ENCODE results near the gene SMIM44. TPM values are rescaled to one million over a fixed set of nuclear protein-coding genes. Genes with fewer than 3 reads are reported as not detected.

The SMIM44 gene
- polyA plus RNA-seq, 1 experiment = not detected

DNA sequence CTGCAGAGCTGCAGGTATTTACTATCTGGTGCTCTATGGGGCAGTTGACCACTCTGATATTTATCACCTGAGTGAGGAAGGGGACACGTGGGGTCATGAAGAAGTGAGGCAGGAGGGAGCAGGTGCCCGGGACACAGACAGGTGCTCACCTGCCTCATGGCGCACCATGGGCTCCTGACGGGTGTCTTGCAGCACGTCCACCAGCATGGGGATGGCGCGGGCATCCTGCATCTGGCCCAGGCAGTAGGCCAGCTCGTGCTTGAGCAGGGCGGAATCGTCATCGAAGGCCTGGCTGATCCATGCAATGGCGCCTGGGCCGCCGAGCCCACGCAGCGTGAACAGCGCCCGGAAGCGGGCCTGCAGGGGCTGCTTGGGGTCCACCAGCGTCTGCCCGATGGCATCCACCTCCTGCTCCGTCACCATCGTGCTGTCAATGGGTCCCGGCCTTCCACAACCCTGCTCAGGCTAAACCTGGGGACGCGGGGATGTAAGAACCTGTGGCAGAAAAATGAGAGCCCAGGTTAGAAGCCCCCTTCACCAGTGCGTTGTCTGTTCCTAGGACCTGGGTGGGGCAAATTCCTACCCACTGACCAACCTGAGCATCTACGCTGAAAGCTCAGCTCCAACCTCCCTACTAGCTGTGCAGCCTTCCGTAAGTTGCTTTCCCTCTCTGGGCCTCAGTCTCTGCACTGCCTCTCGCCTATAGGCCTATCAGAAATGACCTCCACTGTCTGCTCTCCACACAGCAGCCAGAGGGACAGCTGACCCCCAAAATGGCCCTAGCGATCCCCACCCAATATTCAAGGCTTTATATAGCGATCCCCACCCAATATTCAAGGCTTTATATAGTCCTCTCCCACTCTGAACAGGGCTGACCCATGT, 13.4 kb upstream of the SMIM44 start:
- CTCF ChIA-PET = no interaction called here
- POLR2A ChIA-PET = no interaction called here
- H3K9me3 ChIP-seq (ENCODE audit: control insufficient read depth, insufficient read depth, low read length) = no peaks in the 10 kb centered on the region; the same call in 1 of the 2 replicates
- DNase-seq (ENCODE audit: low read depth, low spot score) = no peak
- TF ChIP-seq, protein P1, sequence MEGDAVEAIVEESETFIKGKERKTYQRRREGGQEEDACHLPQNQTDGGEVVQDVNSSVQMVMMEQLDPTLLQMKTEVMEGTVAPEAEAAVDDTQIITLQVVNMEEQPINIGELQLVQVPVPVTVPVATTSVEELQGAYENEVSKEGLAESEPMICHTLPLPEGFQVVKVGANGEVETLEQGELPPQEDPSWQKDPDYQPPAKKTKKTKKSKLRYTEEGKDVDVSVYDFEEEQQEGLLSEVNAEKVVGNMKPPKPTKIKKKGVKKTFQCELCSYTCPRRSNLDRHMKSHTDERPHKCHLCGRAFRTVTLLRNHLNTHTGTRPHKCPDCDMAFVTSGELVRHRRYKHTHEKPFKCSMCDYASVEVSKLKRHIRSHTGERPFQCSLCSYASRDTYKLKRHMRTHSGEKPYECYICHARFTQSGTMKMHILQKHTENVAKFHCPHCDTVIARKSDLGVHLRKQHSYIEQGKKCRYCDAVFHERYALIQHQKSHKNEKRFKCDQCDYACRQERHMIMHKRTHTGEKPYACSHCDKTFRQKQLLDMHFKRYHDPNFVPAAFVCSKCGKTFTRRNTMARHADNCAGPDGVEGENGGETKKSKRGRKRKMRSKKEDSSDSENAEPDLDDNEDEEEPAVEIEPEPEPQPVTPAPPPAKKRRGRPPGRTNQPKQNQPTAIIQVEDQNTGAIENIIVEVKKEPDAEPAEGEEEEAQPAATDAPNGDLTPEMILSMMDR (IDR thresholded peaks at IDR 0.05; ENCODE audit: low read depth, low read length) = no peak
- H3K27me3 ChIP-seq (ENCODE audit: control insufficient read depth, insufficient read depth, low read length) = no peaks in the 10 kb centered on the region
- H3K27ac ChIP-seq (ENCODE audit: low read depth, low read length) = no peak overlapping the region
- no peak overlapping the region for H3K4me3 ChIP-seq (ENCODE audit: low read depth, low read length)

DNA sequence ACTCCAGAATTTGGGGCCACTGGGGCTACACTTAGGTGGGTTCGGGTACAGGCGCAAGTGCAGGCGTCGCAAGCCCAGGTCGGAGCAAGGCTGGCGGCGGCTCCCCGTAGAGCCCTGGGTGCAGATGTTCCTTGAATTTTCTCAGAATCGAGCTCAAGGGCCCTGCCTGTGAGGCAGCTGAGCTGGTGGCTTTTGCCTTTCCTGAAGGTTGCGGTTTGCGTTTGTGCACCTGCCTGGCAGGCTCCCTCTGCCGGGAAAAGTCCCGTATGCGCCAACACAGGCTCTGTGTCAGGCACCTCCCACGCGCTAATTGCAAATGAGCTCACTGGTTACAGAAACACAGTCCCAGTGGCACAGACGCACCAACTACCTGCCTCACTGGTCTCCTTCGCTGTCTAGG, 11.3 kb upstream of the SMIM44 start:
- DNase-seq (ENCODE audit: low read depth, low spot score) = no peak
- Histone ChIP-seq H3K4me3 (ENCODE audit: low read depth, low read length) (no peak overlapping the region), H3K9me3 (ENCODE audit: control insufficient read depth, insufficient read depth, low read length) (no peaks in the 10 kb centered on the region; the same call in 1 of the 2 replicates), H3K27ac (ENCODE audit: low read depth, low read length) (no peak overlapping the region), H3K27me3 (ENCODE audit: control insufficient read depth, insufficient read depth, low read length) (no peaks in the 10 kb centered on the region)
- POLR2A ChIA-PET = interaction anchor here (0.6 to 0.8 kb wide), 4 partner anchors 24 to 939 kb away, joined by 5 to 13 read pairs (median 6); no protein-coding TSS in a partner anchor
- TF ChIP-seq, protein P1 (IDR thresholded peaks at IDR 0.05; ENCODE audit: low read depth, low read length) = no peak
- CTCF ChIA-PET = interaction anchor here (1.2 to 2.2 kb wide), 2 partner anchors 10 to 190 kb away, joined by 4 to 11 read pairs; no protein-coding TSS in a partner anchor

DNA sequence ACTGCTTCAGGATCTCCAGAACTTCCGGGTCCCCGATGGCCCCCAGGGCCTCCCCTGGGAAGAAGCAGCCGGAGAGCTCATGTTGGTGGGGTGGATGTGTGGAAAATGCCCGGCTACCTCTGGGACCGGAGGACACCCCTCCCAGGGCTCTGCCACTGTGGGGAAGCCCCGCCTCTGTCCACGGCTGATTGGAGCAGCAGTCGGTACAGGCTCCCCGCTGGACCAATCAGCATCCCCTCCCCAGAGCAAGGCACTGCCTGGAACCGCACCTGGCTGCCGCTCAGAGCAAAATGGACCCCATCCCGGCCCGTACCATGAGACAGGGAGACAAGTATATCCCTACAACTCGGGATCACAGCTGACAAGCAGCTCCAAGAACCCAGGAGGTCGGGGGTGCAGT, 10.8 kb upstream of the SMIM44 start:
- no peak for DNase-seq (ENCODE audit: low read depth, low spot score)
- Histone ChIP-seq H3K27ac (ENCODE audit: low read depth, low read length) (no peak overlapping the region), H3K27me3 (ENCODE audit: control insufficient read depth, insufficient read depth, low read length) (no peaks in the 10 kb centered on the region), H3K4me3 (ENCODE audit: low read depth, low read length) (no peak overlapping the region), H3K9me3 (ENCODE audit: control insufficient read depth, insufficient read depth, low read length) (no peaks in the 10 kb centered on the region; the same call in 1 of the 2 replicates)
- ChIA-PET CTCF (interaction anchor here (1.2 to 2.2 kb wide), 2 partner anchors 9 to 189 kb away, joined by 4 to 11 read pairs; no protein-coding TSS in a partner anchor), POLR2A (interaction anchor here (0.6 to 0.8 kb wide), 2 partner anchors 24 to 159 kb away, joined by 6 to 13 read pairs; no protein-coding TSS in a partner anchor)
- TF ChIP-seq, protein P1 (IDR thresholded peaks at IDR 0.05; ENCODE audit: low read depth, low read length) = no peak

DNA sequence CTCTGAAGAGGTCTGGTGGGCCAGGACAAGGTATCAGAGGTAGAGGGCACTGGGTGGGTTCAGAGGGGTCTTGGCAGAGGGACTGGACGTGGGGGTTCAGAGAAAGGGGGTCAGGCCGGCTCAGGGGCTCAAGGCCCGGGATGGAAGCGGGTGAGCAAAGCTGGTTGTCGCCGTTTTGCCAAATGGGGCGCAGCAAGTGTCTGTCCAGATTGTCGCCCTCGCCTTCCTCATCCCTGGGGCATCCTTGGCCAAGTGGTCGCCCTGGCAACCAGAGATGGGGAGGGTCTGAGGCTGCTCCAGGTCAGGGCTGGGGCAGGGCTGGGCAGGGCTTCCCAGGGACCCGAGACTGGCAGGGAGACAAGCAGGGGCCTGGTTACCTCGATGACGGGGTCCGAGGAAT, 10.4 kb upstream of the SMIM44 start:
- H3K27me3 ChIP-seq (ENCODE audit: control insufficient read depth, insufficient read depth, low read length) = no peaks in the 10 kb centered on the region
- no peak for DNase-seq (ENCODE audit: low read depth, low spot score)
- CTCF ChIA-PET = interaction anchor here (2.2 kb wide), 1 partner anchor 9 kb away, joined by 11 read pairs; no protein-coding TSS in a partner anchor
- TF ChIP-seq, protein P1 (IDR thresholded peaks at IDR 0.05; ENCODE audit: low read depth, low read length) = no peak
- POLR2A ChIA-PET = no interaction called here
- H3K9me3 ChIP-seq (ENCODE audit: control insufficient read depth, insufficient read depth, low read length) = no peaks in the 10 kb centered on the region; the same call in 1 of the 2 replicates
- no peak overlapping the region for H3K4me3 ChIP-seq (ENCODE audit: low read depth, low read length)
- no peak overlapping the region for H3K27ac ChIP-seq (ENCODE audit: low read depth, low read length)

DNA sequence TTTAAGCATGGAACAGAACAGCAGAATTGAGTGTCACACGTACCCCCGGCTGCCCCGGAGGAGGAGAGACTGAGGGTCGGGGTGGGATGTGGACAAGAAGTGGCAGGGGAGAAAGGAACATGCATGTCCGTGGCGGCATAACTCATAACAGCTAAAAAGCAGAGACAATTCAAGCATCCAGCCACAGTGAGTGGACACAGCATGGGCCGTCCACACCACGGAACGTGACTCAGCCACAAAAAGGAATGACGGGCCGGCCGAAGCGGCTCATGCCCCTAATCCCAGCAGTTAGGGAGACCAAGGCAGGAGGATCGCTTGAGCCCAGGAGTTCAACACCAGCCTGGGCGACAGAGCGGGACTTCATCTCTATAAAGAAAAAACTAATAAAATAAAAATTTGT, 9.7 kb upstream of the SMIM44 start:
- Histone ChIP-seq H3K4me3 (ENCODE audit: low read depth, low read length) (no peak overlapping the region), H3K27me3 (ENCODE audit: control insufficient read depth, insufficient read depth, low read length) (no peaks in the 10 kb centered on the region), H3K27ac (ENCODE audit: low read depth, low read length) (no peak overlapping the region), H3K9me3 (ENCODE audit: control insufficient read depth, insufficient read depth, low read length) (no peaks in the 10 kb centered on the region; the same call in 1 of the 2 replicates)
- ChIA-PET POLR2A (no interaction called here), CTCF (no interaction called here)
- TF ChIP-seq, protein P1 (IDR thresholded peaks at IDR 0.05; ENCODE audit: low read depth, low read length) = no peak
- no peak for DNase-seq (ENCODE audit: low read depth, low spot score)
